COLO829 (cell line): Measurements from ENCODE around the gene GNA14.
"Not testable (repeated sequence)": the region's sequence is repeated elsewhere in the genome, so short reads cannot be mapped to it uniquely, and the experiment has no call there.

ENCODE experiments used
- DNase-seq: peaks from one replicate; pipeline ENCODE4 v3.0.0; 2012; ENCODE audit warnings: low spot score

The GNA14 gene

DNA sequence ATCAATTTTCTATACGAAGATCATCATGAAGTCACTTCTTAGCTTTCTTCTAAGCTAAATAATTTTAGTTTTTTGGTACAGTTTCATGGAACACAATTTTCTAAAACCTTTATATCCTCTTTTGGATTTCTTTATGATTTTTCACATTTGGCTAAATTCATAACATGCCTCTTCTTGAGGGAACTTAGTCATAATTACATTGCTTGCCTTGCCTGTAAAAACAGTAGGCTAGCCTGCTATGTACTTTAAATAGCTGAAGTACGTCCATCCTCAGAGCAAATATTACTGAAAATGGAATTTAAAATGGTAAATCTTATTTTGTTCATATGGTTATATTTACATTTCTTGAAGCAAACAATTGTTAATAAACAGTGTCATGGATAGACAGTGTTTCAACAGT is 245.8 kb downstream of the GNA14 start:
- no peak for DNase-seq

DNA sequence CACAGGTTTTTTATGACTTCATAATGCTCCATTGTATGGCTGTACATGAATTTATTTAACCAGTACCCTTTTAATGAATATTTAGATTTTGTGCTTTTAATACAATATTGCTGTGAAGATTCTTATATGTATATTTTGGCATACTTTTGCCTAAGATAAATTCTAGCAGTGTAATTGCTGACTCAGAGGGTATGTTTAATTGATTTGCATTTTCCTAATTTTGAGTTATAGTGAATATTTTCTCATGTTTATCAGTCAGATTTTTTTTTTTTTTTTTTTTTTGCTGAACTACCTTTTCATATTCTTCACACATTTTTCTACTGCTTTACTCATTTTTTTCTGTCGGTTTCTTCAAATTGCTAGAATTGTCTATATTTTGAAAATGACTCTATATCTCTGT is 248.2 kb downstream of the GNA14 start:
- no peak for DNase-seq

DNA sequence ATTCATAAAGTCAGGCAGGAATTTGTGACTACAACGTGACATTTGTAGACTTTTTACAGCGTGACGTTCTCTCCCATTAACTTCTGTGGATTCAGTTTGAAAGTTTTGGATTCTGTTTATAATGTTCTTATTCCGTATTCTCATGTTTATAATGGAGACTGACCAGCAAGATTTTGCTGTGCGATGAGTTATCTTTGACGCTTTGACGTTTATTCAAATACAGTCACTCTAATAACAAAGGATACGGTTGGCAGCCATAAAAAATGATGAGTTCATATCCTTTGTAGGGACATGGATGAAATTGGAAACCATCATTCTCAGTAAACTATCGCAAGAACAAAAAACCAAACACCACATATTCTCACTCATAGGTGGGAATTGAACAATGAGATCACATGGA is 249.5 kb downstream of the GNA14 start:
- not testable (repeated sequence) for DNase-seq

GRCh38 chr9:77392328-77392727 is 255.8 kb downstream of the GNA14 start:
- DNase-seq = no peak

GRCh38 chr9:77391834-77392233 is 256.3 kb downstream of the GNA14 start:
- no peak for DNase-seq

DNA sequence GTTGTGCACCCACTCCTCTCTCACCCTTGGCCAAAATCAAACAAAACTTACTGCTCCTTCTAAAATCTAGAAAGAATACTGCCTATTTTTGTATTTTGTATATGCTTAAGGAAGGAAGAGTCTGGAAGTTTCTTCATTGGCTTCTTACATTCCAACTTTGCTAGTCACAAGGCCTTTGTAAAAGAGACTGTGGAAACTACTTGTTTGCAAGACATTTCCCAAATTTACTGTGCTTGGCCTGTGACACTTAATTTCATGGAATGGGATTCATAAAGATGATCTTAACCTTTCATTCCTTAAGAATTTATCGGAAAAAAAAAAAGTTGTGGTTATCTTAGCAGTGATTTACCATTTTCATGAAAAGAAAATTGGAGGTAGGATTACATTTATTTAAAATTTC is 261.9 kb downstream of the GNA14 start:
- no peak for DNase-seq

DNA sequence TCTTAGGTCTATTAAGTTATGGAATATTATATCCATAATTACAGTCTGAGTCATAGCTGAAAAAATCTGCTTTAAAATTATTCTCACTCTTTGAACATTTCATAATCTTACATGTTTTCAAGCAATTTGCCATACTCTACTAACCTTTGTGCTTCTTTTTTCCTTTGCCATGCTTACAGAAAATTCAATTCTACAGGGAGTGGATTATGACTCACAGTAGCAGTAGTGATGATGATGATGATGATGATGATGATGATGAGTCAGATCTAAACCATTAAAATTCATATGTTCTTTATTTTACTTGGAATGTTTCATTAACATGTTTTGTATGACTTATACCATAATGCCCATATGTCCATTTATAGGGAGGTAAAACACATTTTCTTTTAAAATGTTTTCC is 263.7 kb downstream of the GNA14 start:
- peak; percentile 9 for DNase-seq

- no peak for DNase-seq
These were observed 272.1 kb downstream of the GNA14 start for GRCh38 chr9:77375956-77376532.

- DNase-seq = no peak
These were observed 273.9 kb downstream of the GNA14 start for GRCh38 chr9:77374266-77374665.
